Measurements from ENCODE around the gene CLEC4D.

DNA sequence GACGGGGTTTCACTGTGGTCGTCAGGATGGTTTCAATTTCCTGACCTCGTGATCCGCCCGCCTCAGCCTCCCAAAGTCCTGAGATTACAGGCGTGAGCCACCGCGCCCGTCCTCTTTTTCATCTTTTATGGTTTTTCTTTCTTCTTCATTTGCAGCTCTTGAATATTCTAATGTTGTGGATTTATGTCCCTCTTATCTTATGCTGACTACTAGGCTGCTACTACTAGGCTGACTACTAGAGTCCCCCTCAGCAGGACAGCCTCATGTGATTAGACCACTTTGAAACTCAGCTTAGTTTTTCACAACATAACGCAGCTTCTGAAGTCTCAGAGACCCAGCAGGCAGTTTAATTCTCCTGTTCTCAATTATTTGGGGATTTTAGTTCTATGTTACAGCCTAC lies 28.3 kb downstream of the CLEC4D start:
- TF ChIP-seq POLR2A (IDR thresholded peaks at IDR 0.05; ENCODE audit: low read length) = no peak
- no peak for TF ChIP-seq GATA1 (IDR thresholded peaks at IDR 0.05; ENCODE audit: low read depth, low read length)

Data from erythroblast (primary cell).